GM12878 (cell line): ENCODE results near the gene POLD1. TPM values are rescaled to one million over a fixed set of nuclear protein-coding genes. Genes with fewer than 3 reads are reported as not detected.

Source experiments
- ATF3 ChIP-seq: IDR thresholded peaks from 2 replicates; pipeline ENCODE4 v1.6.1; 2011; ENCODE audit warnings: low read depth, mild to moderate bottlenecking, low read length, moderate library complexity, borderline replicate concordance; ENCODE audit errors: extremely low read depth
- BHLHE40 ChIP-seq, 2 experiments: fragments of 450-650 bp in 1 of 2; IDR thresholded peaks; 2 replicates each; pipeline ENCODE4 v1.6.1; 2011 to 2017; ENCODE audit warnings: low read depth in 2 of 2, borderline replicate concordance in 1 of 2, improper control_type of control experiment in 1 of 2, low read length in 1 of 2, mild to moderate bottlenecking in 1 of 2
- BRCA1 ChIP-seq: IDR thresholded peaks from 2 replicates; pipeline ENCODE4 v1.6.1; 2011; ENCODE audit warnings: low read depth, low read length, improper control_type of control experiment
- CEBPB ChIP-seq, 2 experiments: fragments of 150-350 bp in 1 of 2; IDR thresholded peaks; 2 replicates each; pipeline ENCODE4 v1.6.1; 2012 to 2014; ENCODE audit warnings: low read depth in 2 of 2, low read length in 2 of 2, borderline replicate concordance in 1 of 2, inconsistent platforms in 1 of 2
- EP300 ChIP-seq, 2 experiments: fragments of 150-350 bp in 1 of 2; IDR thresholded peaks; 2 replicates each; pipeline ENCODE4 v1.6.1; 2011 to 2012; ENCODE audit warnings: low read depth in 2 of 2, low read length in 2 of 2, borderline replicate concordance in 1 of 2, improper control_type of control experiment in 1 of 2, inconsistent platforms in 1 of 2; ENCODE audit not compliant: control insufficient read depth in 1 of 2
- FOS ChIP-seq: IDR thresholded peaks from 3 replicates; pipeline ENCODE4 v1.6.1; 2011; ENCODE audit warnings: borderline replicate concordance; ENCODE audit not compliant: insufficient read length; ENCODE audit errors: extremely low read depth
- MTA2 ChIP-seq: fragments of 450-650 bp; IDR thresholded peaks from 2 replicates; pipeline ENCODE4 v1.6.1; 2016; ENCODE audit warnings: low read depth, mild to moderate bottlenecking, moderate library complexity
- PAX5 ChIP-seq: IDR thresholded peaks from 2 replicates; pipeline ENCODE4 v1.6.1; 2011; ENCODE audit warnings: low read depth, low read length, borderline replicate concordance
- PML ChIP-seq: IDR thresholded peaks from 2 replicates; pipeline ENCODE4 v1.6.1; 2012; ENCODE audit warnings: low read length, inconsistent platforms
- POLR2A ChIP-seq: IDR thresholded peaks from 2 replicates; pipeline ENCODE4 v1.6.1; 2011; ENCODE audit warnings: low read depth, mild to moderate bottlenecking, low read length
- POLR2AphosphoS2 ChIP-seq: IDR thresholded peaks from 2 replicates; pipeline ENCODE4 v1.6.1; 2011; ENCODE audit warnings: low read depth, mild to moderate bottlenecking, low read length, improper control_type of control experiment, moderate library complexity
- RAD21 ChIP-seq: IDR thresholded peaks from 2 replicates; pipeline ENCODE4 v1.6.1; 2011; ENCODE audit warnings: mild to moderate bottlenecking, low read depth, low read length, moderate library complexity; ENCODE audit not compliant: insufficient read depth
- RAD51 ChIP-seq: fragments of 450-650 bp; IDR thresholded peaks from 2 replicates; pipeline ENCODE4 v1.6.1; 2016; ENCODE audit warnings: moderate library complexity, mild to moderate bottlenecking, inconsistent platforms
- RBBP5 ChIP-seq: fragments of 200-600 bp; sonication (generic); conservative IDR thresholded peaks from 2 replicates; pipeline ENCODE4 v1.6.1; 2016
- RELA ChIP-seq: fragments of 450-650 bp; IDR thresholded peaks from 2 replicates; pipeline ENCODE4 v1.8.0; 2014; ENCODE audit warnings: borderline replicate concordance; ENCODE audit not compliant: partially characterized antibody
- RELB ChIP-seq: fragments of 450-650 bp; IDR thresholded peaks from 2 replicates; pipeline ENCODE4 v1.6.1; 2017; ENCODE audit warnings: low read depth, mild to moderate bottlenecking, moderate library complexity
- RUNX3 ChIP-seq: IDR thresholded peaks from 2 replicates; pipeline ENCODE4 v1.6.1; 2012; ENCODE audit warnings: low read length, inconsistent platforms
- SIN3A ChIP-seq: IDR thresholded peaks from 2 replicates; pipeline ENCODE4 v1.6.1; 2012; ENCODE audit warnings: low read depth, low read length, improper control_type of control experiment
- SP1 ChIP-seq: IDR thresholded peaks from one replicate; pipeline ENCODE4 v1.6.1; 2011; ENCODE audit warnings: low read depth, low read length
- SPI1 ChIP-seq: IDR thresholded peaks from 2 replicates; pipeline ENCODE4 v1.6.1; 2011; ENCODE audit warnings: low read depth, mild to moderate bottlenecking, low read length, moderate library complexity, borderline replicate concordance; ENCODE audit not compliant: insufficient read depth
- SUZ12 ChIP-seq: fragments of 200-600 bp; sonication (generic); IDR thresholded peaks from one replicate; pipeline ENCODE4 v1.6.1; 2018; ENCODE audit warnings: antibody characterized with exemption, mild to moderate bottlenecking; ENCODE audit not compliant: unreplicated experiment
- TCF12 ChIP-seq: IDR thresholded peaks from 2 replicates; pipeline ENCODE4 v1.6.1; 2011; ENCODE audit warnings: low read depth, mild to moderate bottlenecking, low read length
- TCF3 ChIP-seq: IDR thresholded peaks from 2 replicates; pipeline ENCODE4 v1.6.1; 2012; ENCODE audit warnings: low read depth, mild to moderate bottlenecking, low read length, borderline replicate concordance; ENCODE audit not compliant: insufficient read depth
- USF1 ChIP-seq: IDR thresholded peaks from 2 replicates; pipeline ENCODE4 v1.6.1; 2011; ENCODE audit warnings: borderline replicate concordance, low read depth, mild to moderate bottlenecking, moderate library complexity, mixed read lengths, low read length; ENCODE audit not compliant: insufficient read depth; ENCODE audit errors: extremely low read length
- polyA plus RNA-seq, 11 experiments: library from polyadenylated mRNA; depleted of rRNA in 4 of 11; unstranded in 6 of 11; stranded (reverse) in 5 of 11; fragments of >200 nt; fragmentation: Nextera tagmentation in 4 of 11; fragmentation: Illumina TruSeq in 1 of 11; extraction: Ambion mirVana in 4 of 11; extraction: Trizol in 1 of 11; gene quantifications; 1 replicate in 1 of 11; 2 replicates in 10 of 11; pipeline versions ENCODE4 v1.2.1 to v1.2.3, GENCODE V29; 2011 to 2016; ENCODE audit warnings: inconsistent platforms in 2 of 11, missing spikeins in 2 of 11, low read depth in 1 of 11
- total RNA-seq, 4 experiments: library from RNA; depleted of rRNA in 3 of 4; stranded (reverse); fragments of >200 nt in 3 of 4; fragmentation: Illumina TruSeq in 1 of 4; extraction: Trizol in 1 of 4; gene quantifications; 2 replicates each; pipeline versions ENCODE4 v1.2.1 to v1.2.3, GENCODE V29; 2013 to 2021

Gene POLD1
- total and polyA plus RNA-seq, 10 of the 15 experiments (the other 5 are each of a cell fraction or from before 2014, with no cell fraction given): 0.76 to 165 (median 63.4) TPM

- TF ChIP-seq RELB: peak; percentile 95
- no peak for TF ChIP-seq FOS
- no peak for TF ChIP-seq USF1
- peak; percentile 64; the same call in 1 of the 2 replicates for TF ChIP-seq RAD51
- TF ChIP-seq CEBPB (IDR thresholded peaks at IDR 0.05; ENCODE audit: borderline replicate concordance in 1 of 2, low read depth in 2 of 2, low read length in 2 of 2): peak in 1 of 2 experiments; percentile 83; a peak in 1 of 4 replicates
- peak; percentile 23 for TF ChIP-seq SP1
- TF ChIP-seq TCF3: peak; percentile 59; the same call in 1 of the 2 replicates
- TF ChIP-seq RUNX3: peak; percentile 51
- no peak for TF ChIP-seq BRCA1
- peak; percentile 25 to 49; a peak in 1 of 4 replicates for TF ChIP-seq BHLHE40 (IDR thresholded peaks at IDR 0.05; ENCODE audit: borderline replicate concordance in 1 of 2, low read depth in 2 of 2, low read length in 1 of 2)
- peak; percentile 84; the same call in 1 of the 2 replicates for TF ChIP-seq POLR2AphosphoS2
- TF ChIP-seq TCF12: 0 out of 2 replicates have a peak, but pooled peaks have one; percentile 27
- TF ChIP-seq PML: peak; percentile 47; the same call in 1 of the 2 replicates
- no peak for TF ChIP-seq RAD21
- TF ChIP-seq SIN3A: no peak
- peak; percentile 93 for TF ChIP-seq POLR2A
- no peak for TF ChIP-seq RBBP5
- no peak; the same call in 1 of the 2 replicates for TF ChIP-seq MTA2
- peak; percentile 44 for TF ChIP-seq RELA
- TF ChIP-seq PAX5: peak; percentile 49; the same call in 1 of the 2 replicates
- TF ChIP-seq SUZ12: no peak
- no peak for TF ChIP-seq SPI1
- peak in 1 of 2 experiments; percentile 7; a peak in 1 of 4 replicates for TF ChIP-seq EP300 (IDR thresholded peaks at IDR 0.05; ENCODE audit: borderline replicate concordance in 1 of 2, control insufficient read depth in 1 of 2, low read depth in 2 of 2, low read length in 2 of 2)
- no peak for TF ChIP-seq ATF3
Observed at GRCh38 chr19:50418176-50419021, 34.3 kb downstream of the POLD1 start, which contains the start of gene SPIB (continued).
